Activated T-helper 9 cell treated with anti-CD3 and anti-CD28 coated beads, Interleukin-2, amount 50 U/mL, for 16 hours (primary cell): ENCODE data around the gene TJP3.

Source experiments
- DNase-seq: peaks from one replicate; pipeline ENCODE4 v3.0.0-alpha.2; 2020; ENCODE audit warnings: low read depth

The TJP3 gene

GRCh38 chr19:3783660-3784584 lies 75.7 kb downstream of the TJP3 start:
- peak; percentile 20 for DNase-seq

GRCh38 chr19:3784607-3785450 lies 76.6 kb downstream of the TJP3 start:
- DNase-seq, result no peak

GRCh38 chr19:3785451-3785937 lies 77.3 kb downstream of the TJP3 start:
- DNase-seq, result no peak

GRCh38 chr19:3785938-3786824 lies 78.0 kb downstream of the TJP3 start, which contains the start of gene MATK:
Gene MATK, minus strand, starts transcription at chr19:3786381. Its CDS starts 1,246 bp downstream, at chr19:3785135.
- no peak for DNase-seq

- DNase-seq, result no peak
Observed at GRCh38 chr19:3788996-3789778, 81.0 kb downstream of the TJP3 start.

- no peak for DNase-seq
Observed at GRCh38 chr19:3790209-3790734, 82.1 kb downstream of the TJP3 start.

- no peak for DNase-seq
Observed at GRCh38 chr19:3790941-3791340, 82.8 kb downstream of the TJP3 start.

- DNase-seq, result no peak
Observed at GRCh38 chr19:3792114-3792513, 83.9 kb downstream of the TJP3 start.

GRCh38 chr19:3793799-3794198 lies 85.6 kb downstream of the TJP3 start:
- no peak for DNase-seq

GRCh38 chr19:3796358-3796757 lies 88.2 kb downstream of the TJP3 start:
- no peak for DNase-seq

GRCh38 chr19:3798137-3798536 lies 90.0 kb downstream of the TJP3 start:
- no peak for DNase-seq
